Effector memory CD4-positive, alpha-beta T cell (primary cell): ENCODE measurements around the gene ADAMTS2.
"Not testable (repeated sequence)": the region's sequence is repeated elsewhere in the genome, so short reads cannot be mapped to it uniquely, and the experiment has no call there.

Experiments
- DNase-seq, 3 donors: peaks; one replicate each; pipeline ENCODE4 v3.0.0-alpha.2; 2020
- H3K27ac ChIP-seq: 2 replicates; pipeline ENCODE4 v1.7.0; 2013; ENCODE audit warnings: mild to moderate bottlenecking, low read length, moderate library complexity; ENCODE audit not compliant: insufficient read depth, poor library complexity, severe bottlenecking
- H3K27me3 ChIP-seq: replicated peaks from 2 replicates; pipeline ENCODE4 v1.7.0; 2013; ENCODE audit warnings: mild to moderate bottlenecking, low read length; ENCODE audit not compliant: insufficient read depth, control insufficient read depth, poor library complexity, severe bottlenecking
- H3K36me3 ChIP-seq: 2 replicates; pipeline ENCODE4 v1.7.0; 2013; ENCODE audit warnings: mild to moderate bottlenecking, low read length, moderate library complexity; ENCODE audit not compliant: control insufficient read depth, insufficient read depth
- H3K4me1 ChIP-seq: 2 replicates; pipeline ENCODE4 v1.7.0; 2013; ENCODE audit warnings: low read length, mild to moderate bottlenecking; ENCODE audit not compliant: control insufficient read depth, insufficient read depth, poor library complexity, severe bottlenecking
- H3K4me3 ChIP-seq: 2 replicates; pipeline ENCODE4 v1.7.0; 2013; ENCODE audit warnings: low read length, low read depth, mild to moderate bottlenecking; ENCODE audit not compliant: insufficient read depth, poor library complexity, severe bottlenecking
- H3K9me3 ChIP-seq: 2 replicates; pipeline ENCODE4 v1.7.0; 2013; ENCODE audit warnings: mild to moderate bottlenecking, low read length, moderate library complexity; ENCODE audit not compliant: control insufficient read depth

ADAMTS2 gene

DNA sequence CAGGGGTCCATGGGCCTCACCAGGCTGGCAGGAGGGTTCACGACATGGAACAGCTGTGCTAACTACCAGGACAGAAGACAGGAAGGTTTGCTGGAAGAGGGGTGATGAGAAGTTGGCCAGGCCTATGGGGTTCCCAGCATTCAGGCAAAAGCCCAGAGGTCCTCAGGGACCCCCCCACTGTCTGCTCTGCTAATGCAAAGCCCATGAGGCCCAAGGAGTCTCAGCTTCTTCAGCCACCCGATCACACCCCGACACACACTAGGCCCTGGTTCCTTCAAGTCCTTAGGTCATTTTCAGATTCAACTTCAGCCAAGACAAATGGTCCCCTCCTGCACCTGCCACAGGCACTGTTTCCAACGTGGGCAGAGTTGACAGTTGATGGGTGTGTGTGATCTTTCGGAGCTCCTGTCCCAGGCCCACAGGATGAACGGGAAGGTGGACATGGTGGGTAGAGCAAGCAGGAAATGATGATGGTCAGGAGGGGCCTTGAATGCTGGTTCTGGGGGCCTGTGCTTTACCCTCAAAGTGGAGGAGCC lies 20.4 kb downstream of the ADAMTS2 start:
- no peak for DNase-seq
- Histone ChIP-seq H3K9me3 (no peaks in the 10 kb centered on the region), H3K36me3 (no peaks in the 10 kb centered on the region), H3K4me1 (no peaks in the 10 kb centered on the region), H3K27ac (no peak overlapping the region), H3K27me3 (no peaks in the 10 kb centered on the region), H3K4me3 (no peak overlapping the region)

- not testable (repeated sequence) for H3K4me3 ChIP-seq, DNase-seq, H3K4me1 ChIP-seq, H3K36me3 ChIP-seq, H3K9me3 ChIP-seq, H3K27me3 ChIP-seq, H3K27ac ChIP-seq
Measured at GRCh38 chr5:179324316-179324715, 20.9 kb downstream of the ADAMTS2 start.

- H3K36me3 ChIP-seq = no peaks in the 10 kb centered on the region
- H3K27me3 ChIP-seq = no peaks in the 10 kb centered on the region
- no peak for DNase-seq
- no peaks in the 10 kb centered on the region for H3K4me1 ChIP-seq
- no peaks in the 10 kb centered on the region for H3K9me3 ChIP-seq
- H3K4me3 ChIP-seq = no peak overlapping the region
- no peak overlapping the region for H3K27ac ChIP-seq
Measured at GRCh38 chr5:179323026-179323870, 22.0 kb downstream of the ADAMTS2 start.

GRCh38 chr5:179322071-179323025 lies 22.9 kb downstream of the ADAMTS2 start:
- DNase-seq = no peak
- Histone ChIP-seq H3K27me3 (no peaks in the 10 kb centered on the region), H3K4me3 (no peak overlapping the region), H3K4me1 (no peaks in the 10 kb centered on the region), H3K9me3 (no peaks in the 10 kb centered on the region), H3K36me3 (no peaks in the 10 kb centered on the region), H3K27ac (no peak overlapping the region)

GRCh38 chr5:179321206-179321987 lies 23.9 kb downstream of the ADAMTS2 start:
- Histone ChIP-seq H3K9me3 (no peaks in the 10 kb centered on the region), H3K27me3 (no peaks in the 10 kb centered on the region), H3K27ac (no peak overlapping the region), H3K4me1 (no peaks in the 10 kb centered on the region), H3K36me3 (no peaks in the 10 kb centered on the region), H3K4me3 (no peak overlapping the region)
- DNase-seq = no peak

DNA sequence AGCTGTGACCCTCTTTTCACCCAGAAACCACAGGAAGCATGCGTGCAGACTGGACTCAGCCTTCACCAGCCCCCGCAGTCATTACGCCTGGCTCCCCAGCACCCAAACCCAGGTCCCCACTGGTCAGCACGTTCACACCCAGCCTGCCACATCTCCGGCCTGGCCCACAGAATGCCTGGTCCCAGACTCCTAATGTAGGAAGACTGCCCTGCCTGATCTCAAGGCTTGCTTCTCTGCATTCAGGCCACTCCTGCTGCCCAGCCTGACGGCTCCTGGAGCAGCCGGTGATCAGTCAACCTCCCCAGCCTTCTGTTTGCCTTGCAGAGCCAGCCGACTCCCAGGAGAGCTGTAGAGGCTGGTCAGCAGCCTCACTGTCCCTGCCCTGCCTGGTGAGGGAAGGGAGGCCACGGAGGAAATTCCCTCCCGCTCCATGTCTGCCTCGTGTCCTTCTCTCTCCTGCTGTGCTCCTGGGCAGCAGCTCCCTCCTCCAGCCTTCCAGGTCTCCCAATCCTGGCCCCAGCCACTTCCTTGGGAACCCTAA lies 25.4 kb downstream of the ADAMTS2 start:
- Histone ChIP-seq H3K9me3 (no peaks in the 10 kb centered on the region), H3K4me1 (no peaks in the 10 kb centered on the region), H3K36me3 (no peaks in the 10 kb centered on the region), H3K27ac (no peak overlapping the region), H3K4me3 (no peak overlapping the region), H3K27me3 (no peaks in the 10 kb centered on the region)
- DNase-seq = no peak

- no peaks in the 10 kb centered on the region for H3K36me3 ChIP-seq
- H3K4me3 ChIP-seq = no peak overlapping the region
- H3K9me3 ChIP-seq = no peaks in the 10 kb centered on the region
- H3K4me1 ChIP-seq = no peaks in the 10 kb centered on the region
- H3K27me3 ChIP-seq = no peaks in the 10 kb centered on the region
- no peak overlapping the region for H3K27ac ChIP-seq
- no peak for DNase-seq
Measured at GRCh38 chr5:179319123-179319522, 26.1 kb downstream of the ADAMTS2 start.

- DNase-seq = no peak
- no peaks in the 10 kb centered on the region for H3K36me3 ChIP-seq
- no peak overlapping the region for H3K27ac ChIP-seq
- H3K9me3 ChIP-seq = no peaks in the 10 kb centered on the region
- no peaks in the 10 kb centered on the region for H3K4me1 ChIP-seq
- H3K4me3 ChIP-seq = no peak overlapping the region
- H3K27me3 ChIP-seq = no peaks in the 10 kb centered on the region
Measured at GRCh38 chr5:179318221-179318955, 26.9 kb downstream of the ADAMTS2 start.
